Mucosa of rectum (tissue), 2 donors: Measurements from ENCODE around the gene CYP1A2.
"Not testable (repeated sequence)": the region's sequence is repeated elsewhere in the genome, so short reads cannot be mapped to it uniquely, and the experiment has no call there.

Source experiments
- H3K27ac ChIP-seq, 2 donors: one replicate each; pipeline ENCODE4 v1.7.0; 2013; ENCODE audit warnings: inconsistent platforms in 2 of 2, low read depth in 2 of 2, low read length in 2 of 2
- H3K27me3 ChIP-seq, 2 donors: one replicate each; pipeline ENCODE4 v1.7.0; 2013; ENCODE audit warnings: low read length in 2 of 2; ENCODE audit not compliant: control insufficient read depth in 2 of 2, insufficient read depth in 2 of 2
- H3K36me3 ChIP-seq, 2 donors: one replicate each; pipeline ENCODE4 v1.7.0; 2013; ENCODE audit warnings: low read length in 2 of 2; ENCODE audit not compliant: control insufficient read depth in 2 of 2, insufficient read depth in 2 of 2
- H3K4me1 ChIP-seq, 2 donors: one replicate each; pipeline ENCODE4 v1.7.0; 2013; ENCODE audit warnings: low read length in 2 of 2, mild to moderate bottlenecking in 1 of 2; ENCODE audit not compliant: control insufficient read depth in 2 of 2, insufficient read depth in 2 of 2
- H3K4me3 ChIP-seq, 2 donors: one replicate each; pipeline ENCODE4 v1.7.0; 2013; ENCODE audit warnings: low read length in 2 of 2
- H3K9ac ChIP-seq, 2 donors: one replicate each; pipeline ENCODE4 v1.7.0; 2013; ENCODE audit warnings: low read length in 2 of 2, low read depth in 1 of 2, mild to moderate bottlenecking in 1 of 2
- H3K9me3 ChIP-seq, 2 donors: one replicate each; pipeline ENCODE4 v1.7.0; 2013; ENCODE audit warnings: low read length in 2 of 2; ENCODE audit not compliant: control insufficient read depth in 2 of 2
- donor health status: healthy.
- donor health status: Normal muscosa, but diverticular disease.

Gene CYP1A2

GRCh38 chr15:74733269-74733668, 15.4 kb upstream of the CYP1A2 start:
- no peaks in the 10 kb centered on the region for H3K9me3 ChIP-seq

DNA sequence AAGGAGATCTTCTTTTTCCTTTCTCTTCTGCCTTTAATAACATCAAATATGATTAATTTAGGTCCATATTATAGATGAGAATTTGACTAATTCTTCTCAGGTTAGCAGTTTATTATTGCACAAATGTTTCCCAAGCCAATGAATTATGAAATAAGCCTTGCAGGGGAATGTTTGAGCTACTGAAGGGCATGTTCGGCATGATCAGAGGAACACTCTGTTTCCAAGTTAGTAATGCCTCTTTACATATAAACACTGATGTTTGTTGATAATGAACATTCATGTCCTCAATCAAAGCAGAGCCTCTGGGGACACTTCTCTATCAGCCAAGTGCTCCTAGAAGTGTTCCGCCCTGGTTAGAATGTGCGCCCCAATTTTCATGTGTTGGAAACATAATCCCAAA, 13.3 kb upstream of the CYP1A2 start:
- Histone ChIP-seq H3K9ac (no peak overlapping the region), H3K9me3 (no peaks in the 10 kb centered on the region), H3K4me3 (no peak overlapping the region), H3K27ac (no peak overlapping the region), H3K36me3 (no peaks in the 10 kb centered on the region), H3K4me1 (no peaks in the 10 kb centered on the region), H3K27me3 (peaks cover 16% of the 10 kb centered on the region in 2 donors)

More at GRCh38 chr15:74733269-74733668, 15.4 kb upstream of the CYP1A2 start:
- H3K36me3 ChIP-seq: no peaks in the 10 kb centered on the region
- H3K4me3 ChIP-seq: no peak overlapping the region
- no peak overlapping the region for H3K27ac ChIP-seq
- H3K4me1 ChIP-seq: no peaks in the 10 kb centered on the region
- H3K9ac ChIP-seq: no peak overlapping the region
- peaks cover 16 to 18% of the 10 kb centered on the region in 2 donors for H3K27me3 ChIP-seq

DNA sequence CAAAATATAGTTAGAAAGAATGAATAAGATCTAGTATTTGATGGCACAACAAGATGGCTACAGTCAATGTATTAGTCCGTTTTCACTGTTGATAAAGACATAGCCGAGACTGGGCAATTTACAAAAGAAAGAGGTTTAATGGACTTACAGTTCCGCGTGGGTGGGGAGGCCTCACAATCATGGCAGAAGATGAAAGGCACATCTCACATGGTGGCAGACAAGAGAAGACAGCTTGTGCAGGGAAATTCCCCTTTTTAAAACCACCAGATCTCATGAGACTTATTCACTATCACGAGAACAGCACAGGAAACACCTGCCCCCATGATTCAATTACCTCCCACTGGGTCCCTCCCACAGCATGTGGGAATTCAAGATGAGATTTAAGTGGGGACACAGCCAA, 10.4 kb upstream of the CYP1A2 start:
- H3K27me3 ChIP-seq, H3K4me3 ChIP-seq, H3K9ac ChIP-seq, H3K36me3 ChIP-seq, H3K4me1 ChIP-seq, H3K9me3 ChIP-seq, H3K27ac ChIP-seq: not testable (repeated sequence)

DNA sequence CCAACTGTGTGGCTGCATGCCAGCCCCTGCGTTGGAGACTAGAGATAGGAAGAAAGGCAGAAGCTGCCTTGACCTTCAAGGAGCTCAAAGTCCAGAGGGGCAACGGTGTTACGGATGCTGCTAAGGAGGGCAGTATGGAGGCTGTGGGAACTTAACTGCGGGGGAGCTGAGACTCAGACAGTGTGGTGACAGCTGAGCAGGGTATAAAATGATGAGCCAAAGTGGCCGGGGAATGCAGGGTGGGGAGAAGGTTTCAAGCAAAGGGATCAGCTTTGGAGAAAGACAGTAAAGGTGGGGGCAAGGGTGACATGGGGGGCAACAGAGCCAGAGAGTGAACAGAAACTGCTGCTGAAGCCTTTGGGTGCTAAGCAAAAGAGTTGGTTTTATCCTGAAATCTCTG, 6.2 kb upstream of the CYP1A2 start:
- no peaks in the 10 kb centered on the region for H3K4me1 ChIP-seq
- no peaks in the 10 kb centered on the region for H3K27me3 ChIP-seq
- H3K9me3 ChIP-seq: peaks cover 0 to 2% of the 10 kb centered on the region in 2 donors
- no peaks in the 10 kb centered on the region for H3K36me3 ChIP-seq
- no peak overlapping the region for H3K4me3 ChIP-seq
- H3K27ac ChIP-seq: no peak overlapping the region
- H3K9ac ChIP-seq: no peak overlapping the region

- Histone ChIP-seq H3K27ac (no peak overlapping the region), H3K9ac (no peak overlapping the region), H3K9me3 (peaks cover 0 to 2% of the 10 kb centered on the region in 2 donors), H3K27me3 (no peaks in the 10 kb centered on the region), H3K4me1 (no peaks in the 10 kb centered on the region), H3K4me3 (no peak overlapping the region), H3K36me3 (no peaks in the 10 kb centered on the region)
Observed at GRCh38 chr15:74746389-74746788, 2.3 kb upstream of the CYP1A2 start.

DNA sequence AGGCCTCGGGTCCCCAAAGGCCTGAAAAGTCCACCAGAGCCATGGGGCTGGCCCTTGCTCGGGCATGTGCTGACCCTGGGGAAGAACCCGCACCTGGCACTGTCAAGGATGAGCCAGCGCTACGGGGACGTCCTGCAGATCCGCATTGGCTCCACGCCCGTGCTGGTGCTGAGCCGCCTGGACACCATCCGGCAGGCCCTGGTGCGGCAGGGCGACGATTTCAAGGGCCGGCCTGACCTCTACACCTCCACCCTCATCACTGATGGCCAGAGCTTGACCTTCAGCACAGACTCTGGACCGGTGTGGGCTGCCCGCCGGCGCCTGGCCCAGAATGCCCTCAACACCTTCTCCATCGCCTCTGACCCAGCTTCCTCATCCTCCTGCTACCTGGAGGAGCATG, 1.2 kb downstream of the CYP1A2 start:
- H3K9ac ChIP-seq: no peak overlapping the region
- H3K4me3 ChIP-seq: no peak overlapping the region
- H3K27ac ChIP-seq: no peak overlapping the region
- no peaks in the 10 kb centered on the region for H3K9me3 ChIP-seq
- H3K4me1 ChIP-seq: no peaks in the 10 kb centered on the region
- no peaks in the 10 kb centered on the region for H3K36me3 ChIP-seq
- peaks cover 0 to 2% of the 10 kb centered on the region in 2 donors for H3K27me3 ChIP-seq

DNA sequence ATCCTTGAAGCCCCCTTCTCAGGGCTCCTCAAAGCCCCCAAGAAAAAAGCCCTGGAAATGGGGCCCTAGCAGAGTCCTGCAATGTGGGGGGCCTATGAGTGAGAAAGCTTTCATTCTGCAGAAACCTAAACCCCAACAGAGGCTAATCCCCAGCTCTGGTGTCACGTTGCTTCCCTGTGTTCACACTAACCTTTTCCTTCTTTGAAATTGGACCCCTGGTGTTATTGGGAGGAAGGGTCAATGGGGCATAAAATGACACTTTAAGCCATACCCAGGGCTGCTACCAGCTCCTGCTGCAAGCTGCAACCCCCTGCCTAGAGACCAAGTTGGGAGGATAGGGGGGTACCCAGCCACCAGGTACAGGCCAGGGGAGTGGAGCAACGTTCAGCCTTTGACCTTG, 2.1 kb downstream of the CYP1A2 start:
- Histone ChIP-seq H3K4me3 (no peak overlapping the region), H3K27me3 (peaks cover 0 to 2% of the 10 kb centered on the region in 2 donors), H3K9ac (no peak overlapping the region), H3K9me3 (no peaks in the 10 kb centered on the region), H3K27ac (no peak overlapping the region), H3K4me1 (no peaks in the 10 kb centered on the region), H3K36me3 (no peaks in the 10 kb centered on the region)

DNA sequence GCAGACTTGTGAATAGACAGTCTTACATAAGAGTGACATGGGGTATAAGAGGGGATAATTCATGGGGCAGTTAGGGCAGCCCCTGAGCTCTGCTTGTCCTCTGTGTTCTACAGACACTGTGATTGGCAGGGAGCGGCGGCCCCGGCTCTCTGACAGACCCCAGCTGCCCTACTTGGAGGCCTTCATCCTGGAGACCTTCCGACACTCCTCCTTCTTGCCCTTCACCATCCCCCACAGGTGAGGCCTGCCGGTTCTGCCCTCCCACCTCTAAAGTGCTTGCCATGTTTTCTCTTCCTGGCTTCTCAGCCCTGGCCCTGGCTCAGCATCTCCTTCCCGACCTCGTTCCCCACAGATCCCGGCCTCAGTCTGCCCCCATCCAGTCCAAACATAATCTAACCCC, 3.4 kb downstream of the CYP1A2 start:
- H3K9me3 ChIP-seq: no peaks in the 10 kb centered on the region
- no peaks in the 10 kb centered on the region for H3K36me3 ChIP-seq
- peaks cover 0 to 2% of the 10 kb centered on the region in 2 donors for H3K27me3 ChIP-seq
- H3K27ac ChIP-seq: no peak overlapping the region
- no peaks in the 10 kb centered on the region for H3K4me1 ChIP-seq
- no peak overlapping the region for H3K9ac ChIP-seq
- H3K4me3 ChIP-seq: no peak overlapping the region

DNA sequence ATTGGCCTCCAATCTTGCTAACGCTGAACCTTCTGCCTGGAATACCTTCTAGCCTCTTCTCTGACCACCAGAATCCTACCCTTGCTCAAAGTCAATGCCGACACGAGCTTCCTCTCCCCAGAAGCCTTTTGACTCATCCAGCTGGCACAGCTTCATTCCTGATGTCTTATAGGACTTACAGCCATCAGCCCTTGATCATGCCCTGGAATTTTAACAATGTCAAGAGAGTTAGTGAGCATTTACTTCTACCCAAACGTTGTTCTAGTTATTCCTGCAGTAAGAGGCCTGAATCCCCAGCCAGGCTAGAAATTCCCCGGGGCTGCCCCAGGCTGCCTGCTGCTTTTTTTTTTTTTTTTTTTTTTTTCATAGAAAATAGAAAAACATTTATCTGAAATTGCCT, 3.9 kb downstream of the CYP1A2 start:
- no peak overlapping the region for H3K9ac ChIP-seq
- peaks cover 0 to 2% of the 10 kb centered on the region in 2 donors for H3K27me3 ChIP-seq
- H3K27ac ChIP-seq: no peak overlapping the region
- no peaks in the 10 kb centered on the region for H3K4me1 ChIP-seq
- H3K36me3 ChIP-seq: no peaks in the 10 kb centered on the region
- H3K9me3 ChIP-seq: no peaks in the 10 kb centered on the region
- H3K4me3 ChIP-seq: no peak overlapping the region

- H3K4me3 ChIP-seq: no peak overlapping the region
Observed at GRCh38 chr15:74754593-74755215, 6.1 kb downstream of the CYP1A2 start.

DNA sequence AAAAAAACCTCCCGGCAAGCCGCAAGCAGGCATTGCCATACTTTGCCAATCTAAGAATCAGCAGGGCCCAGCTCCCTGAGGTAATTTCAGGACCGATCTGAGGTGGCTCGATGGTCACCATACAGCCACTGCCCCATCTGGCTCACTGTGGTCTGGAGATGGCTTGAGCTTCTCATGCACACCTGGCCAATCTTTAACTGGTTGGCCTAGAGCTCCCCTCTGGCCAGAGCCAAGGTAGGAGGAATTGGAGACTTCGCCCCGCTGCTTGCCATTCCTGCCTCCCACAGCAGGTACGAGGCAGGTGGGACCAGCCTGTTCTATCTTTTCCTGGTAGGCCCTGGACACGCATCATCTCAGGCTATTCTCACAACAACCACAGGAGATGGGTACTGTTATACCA, 10.1 kb downstream of the CYP1A2 start:
- Histone ChIP-seq H3K9ac (no peak overlapping the region), H3K27me3 (no peaks in the 10 kb centered on the region), H3K9me3 (no peaks in the 10 kb centered on the region), H3K4me1 (peaks cover 0 to 2% of the 10 kb centered on the region in 2 donors), H3K36me3 (no peaks in the 10 kb centered on the region), H3K4me3 (no peak overlapping the region), H3K27ac (no peak overlapping the region)

More at GRCh38 chr15:74754593-74755215, 6.1 kb downstream of the CYP1A2 start:
- Histone ChIP-seq H3K27me3 (peaks cover 0 to 2% of the 10 kb centered on the region in 2 donors), H3K9ac (no peak overlapping the region), H3K9me3 (no peaks in the 10 kb centered on the region), H3K27ac (no peak overlapping the region), H3K4me1 (no peaks in the 10 kb centered on the region), H3K36me3 (no peaks in the 10 kb centered on the region)
